NCI-H1048 (cell line): ENCODE data around the gene PLEKHO2.
"Not testable (repeated sequence)": the region's sequence is repeated elsewhere in the genome, so short reads cannot be mapped to it uniquely, and the experiment has no call there.

Experiments used
- DNase-seq: peaks from one replicate; lab custom pipeline; 2025; lab: John Stamatoyannopoulos, UW

Gene PLEKHO2

GRCh38 chr15:64841344-64842095 lies at the start of gene PLEKHO2:
Gene PLEKHO2 (plus strand): TSS chr15:64841915. CDS start chr15:64842017, 102 bp downstream.
- peak; percentile 94 for DNase-seq

DNA sequence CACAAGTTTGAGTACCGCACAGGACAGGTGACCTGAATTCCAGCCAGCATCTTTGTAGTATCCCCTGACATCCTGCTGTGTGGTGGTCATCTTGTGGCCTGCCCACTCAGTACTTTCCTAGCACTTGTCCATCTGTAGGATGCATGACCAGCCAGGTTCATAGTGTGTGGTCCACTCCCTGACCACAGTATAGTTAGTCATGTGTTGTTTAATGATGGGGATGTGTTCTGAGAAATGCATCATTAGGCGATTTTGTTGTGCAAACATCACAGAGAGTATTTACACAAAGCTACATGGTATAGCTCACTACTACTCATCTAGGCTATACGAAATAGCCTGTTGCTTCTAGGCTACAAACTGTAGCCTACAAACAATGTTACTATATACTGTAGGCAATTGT lies 49.4 kb upstream of the PLEKHO2 start:
- DNase-seq, result no peak

GRCh38 chr15:64795299-64795698 lies 46.4 kb upstream of the PLEKHO2 start:
- DNase-seq, result not testable (repeated sequence)

GRCh38 chr15:64795921-64796320 lies 45.8 kb upstream of the PLEKHO2 start:
- DNase-seq, result not testable (repeated sequence)

DNA sequence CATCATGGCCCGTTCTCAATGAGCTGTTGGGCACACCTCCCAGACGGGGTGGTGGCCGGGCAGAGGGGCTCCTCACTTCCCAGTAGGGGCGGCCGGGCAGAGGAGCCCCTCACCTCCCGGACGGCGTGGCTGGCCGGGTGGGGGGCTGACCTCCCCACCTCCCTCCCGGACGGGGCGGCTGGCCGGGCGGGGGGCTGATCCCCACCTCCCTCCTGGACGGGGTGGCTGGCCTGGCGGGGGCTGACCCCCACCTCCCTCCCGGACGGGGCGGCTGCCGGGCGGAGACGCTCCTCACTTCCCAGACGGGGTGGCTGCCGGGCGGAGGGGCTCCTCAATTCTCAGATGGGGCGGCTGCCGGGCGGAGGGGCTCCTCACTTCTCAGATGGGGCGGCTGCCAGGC lies 42.8 kb upstream of the PLEKHO2 start:
- DNase-seq, result not testable (repeated sequence)

- no peak for DNase-seq
Measured at GRCh38 chr15:64800476-64800875, 41.2 kb upstream of the PLEKHO2 start.

GRCh38 chr15:64803526-64803925 lies 38.2 kb upstream of the PLEKHO2 start:
- no peak for DNase-seq

- no peak for DNase-seq
Measured at GRCh38 chr15:64804619-64805018, 37.1 kb upstream of the PLEKHO2 start.

DNA sequence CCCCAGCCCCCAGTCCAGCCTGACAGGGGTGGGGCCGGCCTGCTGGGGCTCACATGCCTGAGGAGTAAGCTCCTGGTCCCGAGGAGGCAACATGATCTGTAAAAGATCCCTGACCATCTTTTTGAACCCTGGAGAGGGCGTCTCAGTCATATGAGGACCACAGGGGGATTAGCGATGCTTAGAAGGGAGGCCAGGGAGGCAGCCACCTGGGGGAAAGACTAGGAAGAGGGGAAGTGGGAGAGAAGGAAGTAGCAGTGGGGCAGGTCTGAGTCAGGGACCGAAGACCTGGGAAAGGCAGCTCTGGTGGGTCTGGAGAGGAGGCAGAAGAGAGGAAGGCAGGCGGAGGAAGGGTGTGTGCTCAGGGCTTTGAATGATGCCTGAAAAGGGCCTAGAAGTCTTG lies 35.2 kb upstream of the PLEKHO2 start:
- no peak for DNase-seq

DNA sequence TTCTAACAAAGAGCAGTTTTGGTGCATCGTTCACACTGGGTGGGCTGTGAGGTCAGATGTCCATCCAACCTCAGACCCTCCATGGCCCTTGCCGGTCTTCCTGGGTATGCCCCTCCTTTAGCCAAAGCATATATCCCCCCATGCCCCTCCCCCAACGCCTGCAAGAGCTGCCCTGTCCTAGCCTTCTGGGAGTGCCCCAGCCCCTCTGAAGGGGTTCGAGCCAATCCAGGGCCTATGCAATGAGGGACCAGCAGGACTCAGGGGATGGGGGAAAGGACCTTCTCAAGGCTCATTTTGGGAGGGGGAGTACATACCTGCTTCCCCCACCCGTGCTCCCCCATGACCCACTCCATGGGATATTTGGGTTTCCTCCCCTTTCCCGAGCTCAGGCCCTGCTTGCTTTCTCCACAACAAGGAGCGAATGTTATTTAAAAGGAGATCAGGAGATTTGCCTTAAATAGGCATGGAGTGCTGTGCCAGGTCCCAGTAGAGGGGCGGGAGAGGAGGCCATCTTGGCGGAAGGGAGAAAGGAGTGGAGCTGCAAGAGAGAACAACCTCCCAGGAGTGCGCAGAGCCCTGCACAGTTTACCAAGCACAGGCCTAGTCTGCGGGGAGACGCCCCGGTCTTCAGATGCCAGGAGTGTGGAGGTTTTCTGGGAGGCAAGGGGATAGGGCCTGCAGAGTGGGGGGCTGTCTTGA lies 34.5 kb upstream of the PLEKHO2 start:
- no peak for DNase-seq

GRCh38 chr15:64807751-64808222 lies 33.9 kb upstream of the PLEKHO2 start:
- DNase-seq, result no peak

- no peak for DNase-seq
Measured at GRCh38 chr15:64808785-64809453, 32.8 kb upstream of the PLEKHO2 start.

DNA sequence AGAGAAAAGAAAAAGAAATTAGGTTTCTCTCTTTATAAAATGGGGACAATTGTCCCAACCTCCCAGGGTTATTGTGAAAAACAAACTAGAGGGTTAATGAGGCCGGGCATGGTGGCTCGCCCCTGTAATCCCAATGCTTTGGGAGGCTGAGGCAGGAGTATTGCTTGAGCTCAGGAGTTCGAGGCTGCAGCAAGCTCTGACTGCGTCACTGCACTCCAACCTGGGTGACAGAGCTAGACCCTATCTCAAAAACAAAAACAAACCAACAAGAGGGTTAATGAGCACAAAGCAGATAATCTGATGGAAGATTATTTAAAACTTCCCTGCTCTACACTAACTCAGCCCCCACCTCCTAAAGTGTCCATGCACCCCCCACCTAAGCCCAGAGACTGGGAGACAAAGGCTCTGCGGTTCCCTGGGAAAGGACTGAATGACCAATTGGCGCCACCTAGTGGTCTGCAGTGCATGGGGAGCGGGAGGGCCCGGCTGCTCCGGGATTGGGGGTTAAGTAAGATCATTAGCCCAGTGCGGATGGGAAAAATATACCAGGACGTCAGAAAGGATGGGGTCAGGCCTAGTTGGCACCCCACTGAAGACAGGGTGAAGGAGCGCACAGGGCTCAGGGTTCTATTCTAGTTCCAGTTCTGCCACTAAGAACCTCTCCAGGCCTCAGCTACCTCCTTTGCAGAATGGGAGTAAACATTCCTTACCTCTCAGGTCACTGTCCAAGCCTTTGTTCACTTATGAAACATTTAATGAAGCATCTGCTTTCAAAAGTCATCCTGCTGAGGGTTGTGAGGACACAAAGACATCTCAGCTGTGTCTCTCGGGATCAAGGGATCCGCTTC lies 31.8 kb upstream of the PLEKHO2 start:
- peak; percentile 40 for DNase-seq

- no peak for DNase-seq
Measured at GRCh38 chr15:64810497-64811326, 31.0 kb upstream of the PLEKHO2 start.

DNA sequence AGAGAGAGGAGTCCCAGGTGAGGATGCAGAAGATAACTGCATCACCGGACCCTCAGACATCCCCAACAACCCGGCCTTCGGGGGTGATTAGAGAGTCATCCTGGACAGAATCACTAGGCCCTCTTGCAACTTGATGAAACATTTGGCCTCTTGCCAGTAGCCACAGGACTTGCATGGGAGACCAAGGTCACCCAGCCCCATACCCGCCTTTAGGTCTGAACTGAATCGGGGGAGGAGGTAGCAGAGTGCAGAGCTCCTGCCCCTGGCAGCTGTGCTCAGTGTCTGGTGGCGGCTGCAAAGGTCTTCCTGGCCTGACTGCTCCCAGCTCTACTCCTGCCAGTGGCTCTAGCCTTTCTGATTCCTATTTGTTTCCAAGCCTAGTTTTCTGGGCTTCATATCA lies 28.6 kb upstream of the PLEKHO2 start:
- no peak for DNase-seq

DNA sequence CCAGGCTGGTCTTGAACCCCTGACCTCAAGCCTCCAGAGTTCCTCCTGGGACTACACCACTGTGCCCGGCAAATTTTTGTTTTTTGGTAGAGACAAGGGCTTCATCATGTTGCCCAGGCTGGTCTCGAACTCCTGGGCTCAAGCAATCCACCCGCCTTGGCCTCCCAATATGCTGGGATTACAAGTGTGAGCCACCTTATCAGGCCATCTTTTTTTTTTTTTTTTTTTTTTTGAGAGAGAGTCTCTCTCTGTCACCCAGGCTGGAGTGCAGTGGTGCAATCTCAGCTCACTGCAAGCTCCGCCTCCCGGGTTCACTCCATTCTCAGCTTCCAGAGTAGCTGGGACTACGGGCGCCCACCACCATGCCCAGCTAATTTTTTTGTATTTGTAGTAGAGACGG lies 27.4 kb upstream of the PLEKHO2 start:
- DNase-seq, result not testable (repeated sequence)

- DNase-seq, result not testable (repeated sequence)
Measured at GRCh38 chr15:64814965-64815364, 26.8 kb upstream of the PLEKHO2 start.

GRCh38 chr15:64816452-64816851 lies 25.3 kb upstream of the PLEKHO2 start:
- no peak for DNase-seq

GRCh38 chr15:64824929-64825430 lies 16.7 kb upstream of the PLEKHO2 start:
- no peak for DNase-seq

DNA sequence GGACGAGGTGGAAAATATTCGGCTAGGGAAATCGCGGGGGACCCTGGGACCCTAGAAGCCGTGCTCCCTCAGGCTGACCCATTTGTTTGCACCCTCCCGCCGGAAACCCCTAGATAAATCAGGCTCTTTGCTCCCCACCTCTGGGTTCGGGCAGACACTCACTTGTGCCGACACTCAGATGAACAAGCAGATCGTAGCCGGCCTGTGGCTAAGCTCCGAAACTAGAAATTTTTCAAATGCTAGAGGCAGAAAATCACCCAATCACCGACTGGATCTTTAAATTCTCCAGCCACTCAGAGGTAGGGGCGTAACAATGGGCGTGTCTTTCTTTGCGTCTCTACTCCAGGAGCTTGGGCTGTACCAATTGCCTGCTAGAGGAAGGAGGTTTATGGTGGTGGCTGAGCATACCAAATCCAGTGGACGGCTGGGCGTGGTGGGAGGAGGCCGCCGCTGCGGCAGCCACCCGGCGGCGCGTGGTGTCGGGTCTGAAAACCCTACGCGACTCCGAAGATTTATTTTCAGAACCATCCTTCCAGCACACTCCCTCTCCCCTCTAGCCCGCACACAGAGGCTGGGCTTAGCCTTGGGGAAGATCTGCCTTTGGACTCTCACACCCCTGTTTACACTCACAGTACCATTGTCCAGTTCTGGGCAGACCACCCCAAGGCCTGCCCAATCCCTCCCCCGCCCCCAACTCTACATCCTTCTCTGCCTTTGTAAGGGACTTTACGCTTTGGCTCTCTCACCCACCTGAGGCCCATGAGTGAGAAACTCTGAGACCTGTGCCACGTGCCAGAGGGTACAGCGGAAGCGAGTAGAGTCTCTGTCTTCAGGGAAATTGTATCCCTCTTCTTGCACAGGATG lies 16.1 kb upstream of the PLEKHO2 start, which contains the start of gene PIF1:
PIF1 (minus strand) TSS at position 217 of the 864 bp plus-strand sequence. CDS start 1,312 bp downstream, outside the sequence.
- peak; percentile 96 for DNase-seq
